K562 (cell line): ENCODE data around the gene AP3S2. TPM values are rescaled to one million over a fixed set of nuclear protein-coding genes. Genes with fewer than 3 reads are reported as not detected.

Source experiments
- ATAC-seq: fragments of 200-7000 bp; cut with Tn5 transposase; 3 replicates; pipeline ENCODE4 v1.9.1; 2020; ENCODE audit warnings: moderate library complexity
- BruUV-seq: library from RNA; stranded (reverse); fragments of 400-500 nt; replicated peaks from 2 replicates; lab custom pipeline; 2021; lab: Mats Ljungman, UMichigan
- CTCF ChIA-PET: fragments of 300-600 bp; formaldehyde crosslinking; extraction: SDS; loops from one replicate; lab custom pipeline; 2021; ENCODE audit warnings: low intra/inter-chr PET ratio; lab: Yijun Ruan, JAX
- POLR2A ChIA-PET: fragments of 300-600, 350-650 bp; sonication (Branson Sonifier 250); formaldehyde crosslinking; extraction: SDS; loops from one replicate; lab custom pipeline; 2021; ENCODE audit warnings: antibody characterized with exemption, inconsistent platforms; lab: Yijun Ruan, JAX
- DNase-seq, 4 experiments: peaks; one replicate each; pipeline versions ENCODE4 v3.0.0 to v3.0.0-alpha.2; 2011 to 2018; ENCODE audit warnings: low spot score in 3 of 4, mixed read lengths in 3 of 4; ENCODE audit errors: extremely low read depth in 1 of 4
- FAIRE-seq: peaks from 2 replicates; lab custom pipeline; 2011; peaks lifted over from hg19 to GRCh38; lab: Jason Lieb, UNC
- H2AFZ ChIP-seq: 2 replicates; pipeline ENCODE4 v1.6.0; 2011; ENCODE audit warnings: low read depth, low read length, control low read depth, inconsistent platforms
- H3K27ac ChIP-seq: fragments of 200-600 bp; 3 replicates; pipeline ENCODE4 v1.8.0; 2011; ENCODE audit warnings: low read depth, mild to moderate bottlenecking, control low read depth, inconsistent platforms, low read length, moderate library complexity, mixed read lengths; ENCODE audit errors: extremely low read depth
- H3K27me3 ChIP-seq, 2 experiments: fragments of 300-600 bp in 1 of 2; 2 replicates in 1 of 2; 3 replicates in 1 of 2; pipeline versions ENCODE4 v1.6.0 to v1.8.0; 2011; ENCODE audit warnings: inconsistent platforms in 2 of 2, low read length in 2 of 2, mild to moderate bottlenecking in 1 of 2, mixed read lengths in 1 of 2, moderate library complexity in 1 of 2; ENCODE audit not compliant: control insufficient read depth in 2 of 2, insufficient read depth in 2 of 2
- H3K36me3 ChIP-seq: fragments of 300-600 bp; 3 replicates; pipeline ENCODE4 v1.8.0; 2011; ENCODE audit warnings: mild to moderate bottlenecking, low read length, inconsistent platforms; ENCODE audit not compliant: control insufficient read depth, insufficient read depth
- H3K4me1 ChIP-seq, 2 experiments: fragments of 200-600 bp in 1 of 2; replicated peaks in 1 of 2; 2 replicates in 1 of 2; 3 replicates in 1 of 2; pipeline versions ENCODE4 v1.5.1 to v1.8.0; 2011; ENCODE audit warnings: inconsistent platforms in 2 of 2, low read length in 2 of 2, mild to moderate bottlenecking in 1 of 2, mixed read lengths in 1 of 2, moderate library complexity in 1 of 2; ENCODE audit not compliant: control insufficient read depth in 2 of 2, insufficient read depth in 2 of 2
- H3K4me2 ChIP-seq: 2 replicates; pipeline ENCODE4 v1.6.1; 2011; ENCODE audit warnings: low read length, control low read depth, inconsistent platforms, mixed read lengths; ENCODE audit not compliant: insufficient read depth
- H3K4me3 ChIP-seq: fragments of 200-600 bp; sonication (generic), shearing (Covaris generic); 2 replicates; pipeline ENCODE4 v1.5.1; 2016; ENCODE audit warnings: control low read depth, inconsistent platforms
- H3K79me2 ChIP-seq: fragments of 200-600 bp; 3 replicates; pipeline ENCODE4 v1.8.0; 2011; ENCODE audit warnings: low read length, inconsistent platforms; ENCODE audit not compliant: control insufficient read depth, insufficient read depth
- H3K9ac ChIP-seq, 2 experiments: 2 replicates each; pipeline versions ENCODE4 v1.6.0 to v1.6.1; 2011; ENCODE audit warnings: low read depth in 2 of 2, low read length in 2 of 2, control low read depth in 1 of 2, inconsistent platforms in 1 of 2, mild to moderate bottlenecking in 1 of 2, mixed read lengths in 1 of 2; ENCODE audit not compliant: insufficient read depth in 1 of 2
- H3K9me1 ChIP-seq: one replicate; pipeline ENCODE4 v1.6.0; 2011; ENCODE audit warnings: inconsistent platforms, mild to moderate bottlenecking, low read length, moderate library complexity; ENCODE audit not compliant: control insufficient read depth, insufficient read depth
- H3K9me3 ChIP-seq: replicated peaks from 2 replicates; pipeline ENCODE4 v1.5.1; 2011; ENCODE audit warnings: low read depth, low read length, inconsistent platforms; ENCODE audit not compliant: control insufficient read depth, insufficient read depth
- H4K20me1 ChIP-seq: replicated peaks from 2 replicates; pipeline ENCODE4 v1.6.1; 2011; ENCODE audit warnings: low read length, inconsistent platforms, mixed read lengths; ENCODE audit not compliant: control insufficient read depth, insufficient read depth
- C11orf30 ChIP-seq: fragments of 450-650 bp; IDR thresholded peaks from 2 replicates; pipeline ENCODE4 v1.6.1; 2016; ENCODE audit warnings: low read depth, mild to moderate bottlenecking
- CAMTA2 ChIP-seq: fragments of 250-450 bp; sonication (Bioruptor Pico); conservative IDR thresholded peaks from 2 replicates; pipeline ENCODE4 v1.5.1; 2022
- CREM ChIP-seq: IDR thresholded peaks from 2 replicates; pipeline ENCODE4 v1.6.1; 2014; ENCODE audit warnings: antibody characterized with exemption, low read depth
- CSDE1 ChIP-seq, 2 experiments: fragments of 450-650 bp; IDR thresholded peaks; 2 replicates each; pipeline ENCODE4 v1.6.1; 2016; ENCODE audit warnings: mild to moderate bottlenecking in 1 of 2
- FIP1L1 ChIP-seq: fragments of 200-400 bp; formaldehyde crosslinking; IDR thresholded peaks from 2 replicates; pipeline ENCODE4 v1.6.1; 2018; ENCODE audit warnings: mild to moderate bottlenecking, low read depth, low read length; ENCODE audit not compliant: poor library complexity, severe bottlenecking
- MBD2 ChIP-seq: sonication (generic); IDR thresholded peaks from 2 replicates; pipeline ENCODE4 v1.6.1; 2016; ENCODE audit warnings: low read depth, borderline replicate concordance
- SMARCA5 ChIP-seq: fragments of 450-650 bp; IDR thresholded peaks from 2 replicates; pipeline ENCODE4 v1.6.1; 2016
- ZNF583 ChIP-seq: fragments of 250-450 bp; sonication (Bioruptor Pico); IDR thresholded peaks from 2 replicates; pipeline ENCODE4 v1.4.0; 2020
- WGBS: fragments of 100-300 bp; shearing (Covaris generic); methylation state at CpG from one replicate; pipeline ENCODE4 v1.1.6; 2016; ENCODE audit warnings: low coverage, mixed read lengths; ENCODE audit not compliant: insufficient coverage; ENCODE audit errors: missing lambda C conversion rate; 5-methylcytosine and 5-hydroxymethylcytosine counted together
- in situ Hi-C: fragments of 300-500 bp; cut with MboI; formaldehyde crosslinking; loops from 4 replicates; pipeline ENCODE4 v1.15.0; 2018; ENCODE audit warnings: inconsistent platforms, mixed read lengths
- intact Hi-C: fragments of 100-400 bp; cut with micrococcal nuclease; formaldehyde crosslinking; loops from 2 replicates; pipeline ENCODE4 v1.14.2; 2022
- polyA plus RNA-seq, 8 experiments: library from polyadenylated mRNA; depleted of rRNA in 4 of 8; stranded (reverse) in 5 of 8; unstranded in 3 of 8; fragments of >200 nt; fragmentation: Nextera tagmentation in 2 of 8; fragmentation: Illumina TruSeq in 1 of 8; extraction: Ambion mirVana in 2 of 8; extraction: Trizol in 1 of 8; gene quantifications; 2 replicates each; pipeline versions ENCODE4 v1.2.1 to v1.2.3, GENCODE V29; 2011 to 2014; ENCODE audit warnings: inconsistent platforms in 1 of 8, missing spikeins in 1 of 8
- total RNA-seq, 7 experiments: library from RNA; depleted of rRNA in 6 of 7; stranded (reverse); fragments of >200 nt in 6 of 7; fragmentation: Illumina TruSeq in 2 of 7; extraction: Trizol in 2 of 7; gene quantifications; 2 replicates each; pipeline versions ENCODE4 v1.2.1 to v1.2.3, GENCODE V29; 2011 to 2021; ENCODE audit warnings: low replicate concordance in 1 of 7
- TF ChIP-seq, protein P1 (sequence below): fragments of 150-350 bp; IDR thresholded peaks from 2 replicates; pipeline ENCODE4 v1.6.1; 2014; ENCODE audit warnings: low read depth, mild to moderate bottlenecking, low read length, borderline replicate concordance
- TF ChIP-seq, protein P2 (sequence below): fragments of 450-650 bp; IDR thresholded peaks from 2 replicates; pipeline ENCODE4 v1.6.1; 2016; ENCODE audit warnings: missing biosample characterization, missing genetic modification characterization
- TF ChIP-seq, protein P3 (sequence below): fragments of 250-450 bp; sonication (Bioruptor Pico); IDR thresholded peaks from 2 replicates; pipeline ENCODE4 v1.8.0; 2021; ENCODE audit warnings: borderline replicate concordance, mild to moderate bottlenecking, moderate library complexity; ENCODE audit not compliant: poor library complexity, severe bottlenecking

Gene AP3S2
- total and polyA plus RNA-seq, 9 of the 15 experiments (the other 6 are each of a cell fraction or from before 2014, with no cell fraction given) = 16.4 to 54.1 (median 37.4) TPM

DNA sequence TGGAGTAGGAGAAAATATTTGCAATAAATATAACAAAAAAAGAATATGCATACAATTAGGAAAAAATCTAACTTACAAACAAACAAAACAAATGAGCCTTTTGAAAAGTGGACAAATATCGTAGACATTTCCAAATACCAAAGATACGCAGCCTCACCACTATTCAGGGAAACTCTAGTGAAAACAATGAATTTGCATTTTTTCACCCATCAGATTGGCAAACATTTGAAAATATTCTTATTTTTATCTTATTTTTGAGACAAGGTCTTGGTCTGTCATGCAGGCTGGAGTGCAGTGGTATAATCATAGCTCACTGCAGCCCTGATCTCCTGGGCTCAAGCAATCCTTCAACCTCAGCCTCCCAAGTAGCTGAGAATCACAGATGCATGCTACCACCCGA, 15.5 kb downstream of the AP3S2 start (continued):
- TF ChIP-seq, protein P1, sequence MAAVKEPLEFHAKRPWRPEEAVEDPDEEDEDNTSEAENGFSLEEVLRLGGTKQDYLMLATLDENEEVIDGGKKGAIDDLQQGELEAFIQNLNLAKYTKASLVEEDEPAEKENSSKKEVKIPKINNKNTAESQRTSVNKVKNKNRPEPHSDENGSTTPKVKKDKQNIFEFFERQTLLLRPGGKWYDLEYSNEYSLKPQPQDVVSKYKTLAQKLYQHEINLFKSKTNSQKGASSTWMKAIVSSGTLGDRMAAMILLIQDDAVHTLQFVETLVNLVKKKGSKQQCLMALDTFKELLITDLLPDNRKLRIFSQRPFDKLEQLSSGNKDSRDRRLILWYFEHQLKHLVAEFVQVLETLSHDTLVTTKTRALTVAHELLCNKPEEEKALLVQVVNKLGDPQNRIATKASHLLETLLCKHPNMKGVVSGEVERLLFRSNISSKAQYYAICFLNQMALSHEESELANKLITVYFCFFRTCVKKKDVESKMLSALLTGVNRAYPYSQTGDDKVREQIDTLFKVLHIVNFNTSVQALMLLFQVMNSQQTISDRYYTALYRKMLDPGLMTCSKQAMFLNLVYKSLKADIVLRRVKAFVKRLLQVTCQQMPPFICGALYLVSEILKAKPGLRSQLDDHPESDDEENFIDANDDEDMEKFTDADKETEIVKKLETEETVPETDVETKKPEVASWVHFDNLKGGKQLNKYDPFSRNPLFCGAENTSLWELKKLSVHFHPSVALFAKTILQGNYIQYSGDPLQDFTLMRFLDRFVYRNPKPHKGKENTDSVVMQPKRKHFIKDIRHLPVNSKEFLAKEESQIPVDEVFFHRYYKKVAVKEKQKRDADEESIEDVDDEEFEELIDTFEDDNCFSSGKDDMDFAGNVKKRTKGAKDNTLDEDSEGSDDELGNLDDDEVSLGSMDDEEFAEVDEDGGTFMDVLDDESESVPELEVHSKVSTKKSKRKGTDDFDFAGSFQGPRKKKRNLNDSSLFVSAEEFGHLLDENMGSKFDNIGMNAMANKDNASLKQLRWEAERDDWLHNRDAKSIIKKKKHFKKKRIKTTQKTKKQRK = no peak
- TF ChIP-seq MBD2 (no peak), C11orf30 (peak; percentile 69)

DNA sequence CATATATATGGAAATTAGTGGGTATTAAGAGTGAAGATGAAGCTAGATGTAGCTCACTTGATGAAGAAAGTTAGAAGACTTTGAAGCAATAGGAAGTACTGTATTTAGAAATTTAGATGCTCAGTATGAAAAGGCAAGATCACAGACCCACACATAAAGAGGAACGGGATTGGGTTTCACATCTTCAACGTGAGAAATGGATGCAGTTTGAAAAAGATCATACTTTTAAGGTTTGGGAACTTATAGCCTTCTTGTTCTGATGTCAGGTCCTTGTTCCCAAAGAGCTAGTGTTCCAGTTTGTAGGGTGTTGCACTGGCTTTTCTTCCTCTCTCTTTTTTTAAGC, 16.7 kb downstream of the AP3S2 start:
- no peak for ATAC-seq
- Histone ChIP-seq H3K79me2 (no peaks in the 10 kb centered on the region), H3K9me1 (no peaks in the 10 kb centered on the region), H3K4me2 (no peak overlapping the region), H3K27ac (no peak overlapping the region), H3K9me3 (no peaks in the 10 kb centered on the region), H3K36me3 (peaks cover 39% of the 10 kb centered on the region; the same call in 1 of the 3 replicates), H3K9ac (no peak overlapping the region), H4K20me1 (no peaks in the 10 kb centered on the region), H3K4me3 (no peak overlapping the region), H3K4me1 (peaks cover 0 to 3% of the 10 kb centered on the region in 2 experiments; a peak in 1 of 5 replicates), H3K27me3 (no peaks in the 10 kb centered on the region), H2AFZ (no peak overlapping the region)
- CTCF ChIA-PET = interaction anchor here (0.6 kb wide), 1 partner anchor 116 kb away, joined by 3 read pairs; no protein-coding TSS in a partner anchor
- FAIRE-seq = no peak
- POLR2A ChIA-PET = interaction anchor here (1.2 to 1.3 kb wide), 2 partner anchors 10 to 13 kb away, joined by 3 read pairs; no protein-coding TSS in a partner anchor
- no TSS peak for BruUV-seq
- no peak for DNase-seq
- intact Hi-C loops (no loop called here), in situ Hi-C loops (loop anchor here (5.0 kb wide), 1 partner anchor 120 kb away; no protein-coding TSS in a partner anchor)
- 65% methylated on average over 2 of the region's 2 CpGs for WGBS
- no peak for TF ChIP-seq SMARCA5
- no peak for TF ChIP-seq CREM
- TF ChIP-seq CSDE1 (IDR thresholded peaks at IDR 0.05) = no peak
- TF ChIP-seq CAMTA2 (CRISPR knock-in tag) = no peak
- TF ChIP-seq, protein P2, sequence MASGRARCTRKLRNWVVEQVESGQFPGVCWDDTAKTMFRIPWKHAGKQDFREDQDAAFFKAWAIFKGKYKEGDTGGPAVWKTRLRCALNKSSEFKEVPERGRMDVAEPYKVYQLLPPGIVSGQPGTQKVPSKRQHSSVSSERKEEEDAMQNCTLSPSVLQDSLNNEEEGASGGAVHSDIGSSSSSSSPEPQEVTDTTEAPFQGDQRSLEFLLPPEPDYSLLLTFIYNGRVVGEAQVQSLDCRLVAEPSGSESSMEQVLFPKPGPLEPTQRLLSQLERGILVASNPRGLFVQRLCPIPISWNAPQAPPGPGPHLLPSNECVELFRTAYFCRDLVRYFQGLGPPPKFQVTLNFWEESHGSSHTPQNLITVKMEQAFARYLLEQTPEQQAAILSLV (tag) = no peak
- no peak for TF ChIP-seq FIP1L1
- TF ChIP-seq ZNF583 = no peak
- TF ChIP-seq, protein P3, sequence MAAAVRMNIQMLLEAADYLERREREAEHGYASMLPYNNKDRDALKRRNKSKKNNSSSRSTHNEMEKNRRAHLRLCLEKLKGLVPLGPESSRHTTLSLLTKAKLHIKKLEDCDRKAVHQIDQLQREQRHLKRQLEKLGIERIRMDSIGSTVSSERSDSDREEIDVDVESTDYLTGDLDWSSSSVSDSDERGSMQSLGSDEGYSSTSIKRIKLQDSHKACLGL (CRISPR knock-in tag) = no peak
